AG09309 (cell line): Measurements from ENCODE around the gene SPEM2.

Source experiments
- DNase-seq: peaks from one replicate; pipeline ENCODE4 v3.0.0-alpha.2; 2010; ENCODE audit warnings: low read depth
- H3K4me3 ChIP-seq: 2 replicates; pipeline ENCODE4 v1.5.1; 2011; ENCODE audit warnings: mild to moderate bottlenecking, low read depth, low read length, moderate library complexity; ENCODE audit not compliant: control insufficient read depth
- CTCF ChIP-seq: IDR thresholded peaks from 2 replicates; pipeline ENCODE4 v1.5.1; 2011; ENCODE audit warnings: mild to moderate bottlenecking, low read depth, low read length, inconsistent platforms; ENCODE audit not compliant: insufficient read depth, control insufficient read depth; ENCODE audit errors: missing control alignments

SPEM2 gene

DNA sequence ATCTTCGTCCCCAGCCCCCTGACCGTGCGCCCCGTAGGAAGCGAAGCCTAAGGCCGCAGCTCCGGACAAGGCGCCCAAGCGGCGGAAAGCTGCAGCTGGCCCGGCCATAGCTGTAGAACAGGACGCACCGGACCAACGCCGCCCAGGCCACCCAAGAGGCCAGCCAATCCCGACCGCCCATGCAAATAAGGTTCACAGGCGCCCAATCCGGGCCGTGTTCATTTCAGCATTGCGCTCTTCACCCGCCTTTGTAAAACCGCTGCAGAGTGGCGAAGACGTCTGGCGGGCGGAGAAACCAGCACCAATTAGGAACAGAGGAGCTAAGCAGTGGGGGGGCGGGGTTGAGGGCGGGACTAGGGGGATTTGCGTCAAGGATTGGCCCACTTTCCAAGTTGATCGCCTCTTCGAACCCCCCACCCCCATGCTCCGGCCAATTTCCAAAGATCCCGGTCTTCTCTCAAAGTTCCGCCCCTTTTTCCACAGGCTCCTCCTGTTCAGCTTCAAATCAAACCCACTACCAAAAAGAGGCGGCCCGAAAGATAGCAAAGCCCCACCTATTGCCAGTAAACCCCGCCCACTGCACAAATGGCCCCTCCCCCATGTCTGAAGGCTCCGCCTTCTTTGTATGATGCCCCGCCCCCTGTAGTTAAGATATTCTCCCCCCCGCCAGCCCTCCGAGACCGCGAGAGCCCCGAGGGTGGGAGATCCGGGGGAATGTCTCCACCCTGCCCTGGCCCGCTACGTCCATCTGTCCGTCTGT, 21.3 kb upstream of the SPEM2 start, which contains the start of gene TMEM256:
Gene TMEM256, minus strand, starts transcription at position 121 of the 760 bp plus-strand sequence. Its CDS starts 13 bp downstream, at position 108.
- peak within 1 kb of the TSS; percentile 91 for H3K4me3 ChIP-seq
- no peak for TF ChIP-seq CTCF
- peak; percentile 98 for DNase-seq

- DNase-seq, result no peak
- TF ChIP-seq CTCF, result no peak
- peak overlapping the region; percentile 91 for H3K4me3 ChIP-seq
Measured at GRCh38 chr17:7404737-7405349, 20.6 kb upstream of the SPEM2 start.

DNA sequence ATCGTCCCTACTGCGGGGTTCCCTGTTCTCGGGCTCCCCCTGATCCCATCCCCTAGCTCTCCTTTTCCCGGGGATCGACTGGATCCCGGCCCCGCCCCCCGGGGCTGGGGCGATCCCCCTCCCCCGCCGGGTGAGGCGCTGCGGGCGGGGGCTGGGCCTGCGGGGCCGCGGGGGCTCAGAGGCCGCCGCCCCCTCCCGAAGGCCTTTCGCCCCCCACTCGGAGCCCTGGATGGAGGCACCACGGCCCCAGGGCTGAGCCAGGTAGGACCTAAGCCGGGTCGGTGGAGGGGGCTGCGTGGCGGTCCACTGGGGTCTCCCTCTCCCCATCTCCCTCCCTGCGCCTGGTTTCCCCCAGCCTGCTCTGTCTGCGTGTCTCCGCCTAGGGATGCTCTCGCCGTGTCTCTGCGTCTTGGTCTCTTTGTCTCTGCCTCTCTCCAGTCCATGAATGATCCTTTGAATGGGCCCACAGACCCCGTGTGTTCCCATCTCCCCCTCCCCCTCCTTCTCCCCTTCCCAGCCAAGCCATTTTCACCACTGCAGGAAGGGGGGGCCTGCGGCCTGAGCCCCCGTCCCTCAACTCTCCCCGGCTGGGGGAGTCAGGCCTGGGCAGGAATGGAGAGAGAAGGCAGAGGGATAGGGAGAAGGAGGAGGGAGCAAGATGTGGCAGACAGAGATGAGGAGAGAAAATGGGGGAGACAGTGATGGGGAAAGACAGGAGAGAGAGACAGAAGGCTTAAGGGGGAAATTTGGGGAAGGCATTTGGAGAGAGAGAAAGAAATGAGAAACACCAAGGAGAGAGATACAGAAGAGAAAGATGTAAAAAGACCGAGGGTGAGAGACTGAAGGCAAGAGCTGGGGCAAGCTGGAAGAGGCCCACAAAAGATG, 19.8 kb upstream of the SPEM2 start:
- TF ChIP-seq CTCF, result peak; percentile 4
- no peak for DNase-seq

GRCh38 chr17:7406235-7406825, 19.1 kb upstream of the SPEM2 start:
- H3K4me3 ChIP-seq, result peak overlapping the region; percentile 91
- DNase-seq, result no peak
- TF ChIP-seq CTCF, result no peak

More for the DNA sequence above, 19.8 kb upstream of the SPEM2 start:
- H3K4me3 ChIP-seq, result peak overlapping the region; percentile 91

DNA sequence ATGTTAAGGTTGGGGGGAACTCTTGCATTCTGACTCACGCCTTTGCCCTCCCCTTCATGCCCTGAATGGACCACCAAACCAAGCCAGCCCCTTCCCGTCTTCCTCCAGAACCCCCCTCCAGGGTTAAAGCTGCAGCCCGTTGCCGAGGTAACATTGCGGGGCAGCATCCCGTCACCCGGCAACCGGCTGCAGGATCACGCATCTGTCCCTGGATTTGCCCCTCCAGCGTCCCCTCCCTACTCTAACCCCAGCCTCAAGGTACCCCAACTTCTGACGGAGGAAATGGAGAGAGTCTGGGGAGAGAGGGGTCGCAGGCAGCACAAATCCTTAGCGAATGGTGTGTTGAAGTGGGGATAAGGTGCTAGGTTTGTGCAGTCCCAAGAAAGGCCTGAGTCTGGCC, 18.3 kb upstream of the SPEM2 start:
- H3K4me3 ChIP-seq, result no peak overlapping the region
- no peak for TF ChIP-seq CTCF
- DNase-seq, result no peak
